NCI-H526 (cell line): Measurements from ENCODE around the gene HAAO.

Source experiments
- DNase-seq, 2 experiments: peaks; one replicate each; lab custom pipeline; 2025; lab: John Stamatoyannopoulos, UW

HAAO gene

DNA sequence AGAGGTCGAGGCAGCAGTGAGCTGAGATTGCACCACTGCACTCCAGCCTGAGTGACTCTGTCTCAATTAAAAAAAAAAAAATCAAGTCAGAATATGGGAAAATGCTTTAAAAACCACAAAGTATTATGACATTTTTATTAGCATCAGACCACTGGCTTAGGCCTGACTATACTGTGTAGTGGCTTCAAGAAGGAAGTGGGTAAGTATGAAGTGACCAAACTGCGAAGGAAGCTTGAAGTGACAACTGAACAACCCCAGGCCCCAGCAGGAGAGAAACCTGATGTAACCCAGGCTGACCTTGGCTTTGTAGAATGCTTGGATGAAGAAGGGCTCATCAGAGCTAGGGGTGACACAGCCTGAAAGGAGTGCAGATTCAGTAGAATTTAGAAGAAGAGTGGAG, 21.4 kb upstream of the HAAO start:
- DNase-seq = no peak

- peak in 1 of 2 experiments; percentile 10 for DNase-seq
Measured at GRCh38 chr2:42812899-42813479, 20.6 kb upstream of the HAAO start.

- peak in 1 of 2 experiments; percentile 46 for DNase-seq
Measured at GRCh38 chr2:42810971-42811811, 18.8 kb upstream of the HAAO start.

DNA sequence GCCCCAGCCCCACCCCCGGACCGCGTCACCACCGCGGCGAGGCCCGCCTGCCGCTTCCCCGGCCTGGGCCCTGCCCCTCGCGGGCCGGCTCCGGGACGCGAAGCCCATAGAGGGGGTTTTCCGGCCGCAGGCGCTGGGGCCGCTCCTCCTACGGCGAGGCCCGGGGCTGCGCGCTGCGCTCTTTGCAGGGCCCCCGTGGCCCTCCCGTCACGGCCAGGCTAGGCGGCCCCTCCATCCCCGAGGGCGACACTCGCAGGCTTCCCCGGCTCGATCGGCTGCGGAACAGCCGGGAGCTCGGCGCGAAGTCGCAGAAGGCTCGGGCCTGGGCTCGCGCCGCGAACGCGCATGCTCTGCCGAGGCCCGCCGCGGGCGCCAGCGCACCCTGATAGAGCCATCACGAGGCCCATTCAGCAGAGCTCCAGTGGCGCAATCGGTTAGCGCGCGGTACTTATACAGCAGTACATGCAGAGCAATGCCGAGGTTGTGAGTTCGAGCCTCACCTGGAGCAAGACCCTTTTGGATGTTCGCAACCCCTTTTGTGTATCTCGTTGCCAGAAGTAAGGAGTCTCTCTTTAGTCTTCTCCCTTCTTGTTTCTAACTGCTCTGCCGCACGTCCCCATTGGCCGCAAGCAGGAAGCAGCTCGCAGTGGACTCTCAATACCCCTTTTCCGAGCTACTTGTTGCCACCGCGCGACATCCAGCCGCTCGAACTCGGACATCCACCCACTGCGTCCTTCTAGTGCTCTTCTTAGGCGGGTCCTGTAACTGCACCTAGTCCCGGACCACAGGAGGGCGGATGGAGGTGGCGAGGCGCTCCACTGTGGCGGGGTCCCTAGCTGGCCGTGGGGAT, 18.0 kb upstream of the HAAO start:
- peak; percentile 89 to 94 for DNase-seq

DNA sequence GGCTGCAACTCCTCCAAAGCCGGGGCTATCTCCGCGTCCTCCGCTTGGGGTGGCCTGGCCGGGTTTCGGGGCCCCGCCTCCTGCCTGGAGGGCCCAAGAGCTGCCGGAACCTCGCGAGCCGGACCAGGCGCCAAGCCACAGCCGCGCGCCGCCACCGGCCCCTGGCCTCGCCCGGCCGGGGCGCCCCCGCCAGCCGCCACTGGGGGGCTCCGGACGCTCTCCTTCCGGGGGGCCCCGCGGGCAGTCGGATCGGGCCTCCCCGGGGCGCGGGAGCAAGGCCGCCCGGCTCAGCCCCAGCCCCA, 17.4 kb upstream of the HAAO start:
- peak in 1 of 2 experiments; percentile 89 for DNase-seq

GRCh38 chr2:42809131-42809818, 16.9 kb upstream of the HAAO start:
- DNase-seq = peak; percentile 11 to 45

DNA sequence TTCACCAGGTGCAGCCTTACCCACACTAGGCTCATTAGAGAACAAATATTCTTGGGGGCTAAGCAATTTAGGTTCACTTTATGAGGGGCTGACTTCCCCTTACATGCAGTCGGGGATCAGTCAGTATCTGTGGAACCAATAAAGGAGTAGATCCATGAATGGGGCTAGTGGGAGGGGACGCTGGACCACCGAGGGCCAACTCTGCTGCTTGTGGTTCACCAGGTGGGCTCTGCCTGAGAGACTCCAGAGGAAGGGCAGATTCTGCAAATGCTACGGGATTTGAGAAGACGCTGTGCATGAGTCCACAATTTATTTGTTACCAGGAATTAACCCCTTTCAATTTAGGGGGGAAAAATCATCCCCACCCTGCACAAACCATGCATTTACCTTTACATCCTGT, 15.9 kb upstream of the HAAO start:
- no peak for DNase-seq

- no peak for DNase-seq
Measured at GRCh38 chr2:42806786-42807185, 14.4 kb upstream of the HAAO start.

GRCh38 chr2:42804891-42805290, 12.5 kb upstream of the HAAO start:
- no peak for DNase-seq

DNA sequence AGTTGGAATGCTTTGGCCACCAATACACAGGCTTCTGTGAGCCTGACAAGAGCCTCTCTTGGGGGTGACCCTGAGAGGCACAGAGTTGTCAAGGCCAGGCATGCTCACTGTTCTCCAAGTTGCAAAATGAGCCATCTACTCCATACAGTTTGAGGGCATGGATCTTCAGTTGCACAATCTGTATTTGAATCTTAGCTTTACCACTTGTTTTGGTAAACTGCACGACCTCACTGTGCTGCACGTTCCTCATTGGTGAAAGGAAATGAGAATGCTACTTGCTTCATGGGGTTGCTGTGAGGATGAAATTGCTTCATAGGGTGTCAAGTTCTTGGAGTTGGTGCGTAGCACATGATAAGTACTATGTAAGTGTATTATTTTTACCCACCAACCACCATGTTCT, 12.0 kb upstream of the HAAO start:
- no peak for DNase-seq

- DNase-seq = no peak
Measured at GRCh38 chr2:42802150-42802549, 9.8 kb upstream of the HAAO start.

GRCh38 chr2:42801381-42801780, 9.0 kb upstream of the HAAO start:
- DNase-seq = no peak

DNA sequence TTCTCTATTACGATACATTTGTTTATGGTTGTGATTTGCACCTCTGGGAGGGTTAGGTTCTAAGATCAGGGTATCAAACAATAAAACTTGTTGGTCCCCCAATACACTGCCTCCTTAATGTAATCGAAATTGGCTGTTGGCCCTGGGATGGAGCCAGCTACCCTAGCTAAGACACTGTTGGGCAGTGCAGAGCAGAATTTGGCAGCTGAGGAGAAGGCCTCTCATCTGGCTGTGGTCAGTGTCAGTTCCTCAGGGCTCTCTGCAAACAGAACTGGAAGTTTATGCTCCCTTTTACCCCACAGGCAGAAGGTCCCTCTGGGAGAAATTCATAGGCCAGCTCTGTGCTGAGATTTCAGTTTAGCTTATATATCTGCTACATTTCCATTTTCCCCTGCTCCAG, 8.6 kb upstream of the HAAO start:
- DNase-seq = no peak

- DNase-seq = no peak
Measured at GRCh38 chr2:42800461-42800962, 8.1 kb upstream of the HAAO start.

- DNase-seq = no peak
Measured at GRCh38 chr2:42799881-42800280, 7.5 kb upstream of the HAAO start.

DNA sequence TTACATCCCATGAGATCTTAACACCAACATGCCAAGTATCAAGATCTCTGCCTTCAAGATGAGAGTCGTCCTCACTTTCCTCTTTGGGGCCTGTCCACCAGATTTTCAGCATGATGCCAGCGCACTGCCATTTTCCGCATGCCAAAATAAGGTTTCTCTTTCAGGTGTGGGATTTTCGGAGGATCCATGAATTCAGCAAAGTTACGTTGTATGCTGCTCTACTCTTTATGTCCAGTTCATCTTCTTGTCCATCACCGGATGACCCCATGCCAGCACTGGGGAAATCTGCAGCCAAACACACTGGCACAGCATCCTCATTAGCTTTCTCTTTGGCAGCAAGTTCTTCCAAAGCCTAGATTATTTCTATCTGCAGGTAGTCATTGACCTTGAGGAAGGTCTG, 4.9 kb upstream of the HAAO start:
- DNase-seq = no peak

- no peak for DNase-seq
Measured at GRCh38 chr2:42796427-42797248, 4.3 kb upstream of the HAAO start.

DNA sequence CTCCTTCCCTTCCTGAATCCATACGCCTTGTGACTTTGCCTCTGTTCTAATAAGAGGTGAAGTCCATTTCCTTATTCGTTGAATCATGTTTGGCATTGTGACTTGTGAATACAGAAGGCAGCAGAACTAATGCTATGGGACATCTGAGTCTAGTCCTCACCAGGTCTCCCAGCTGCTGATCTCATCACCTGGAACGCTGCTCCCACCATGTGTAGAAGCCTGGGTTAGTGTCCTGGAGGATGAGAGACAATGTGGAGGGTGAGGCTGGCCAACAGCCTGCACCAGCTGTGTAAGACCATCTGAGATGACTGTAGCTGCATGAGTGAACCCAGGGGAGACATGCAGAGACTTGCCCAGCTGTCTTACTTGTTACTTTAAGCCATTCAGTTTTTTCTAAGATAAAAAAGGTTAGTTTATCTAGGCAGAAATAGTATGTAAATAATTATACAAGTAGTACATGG, 3.5 kb upstream of the HAAO start:
- DNase-seq = peak in 1 of 2 experiments; percentile 19

DNA sequence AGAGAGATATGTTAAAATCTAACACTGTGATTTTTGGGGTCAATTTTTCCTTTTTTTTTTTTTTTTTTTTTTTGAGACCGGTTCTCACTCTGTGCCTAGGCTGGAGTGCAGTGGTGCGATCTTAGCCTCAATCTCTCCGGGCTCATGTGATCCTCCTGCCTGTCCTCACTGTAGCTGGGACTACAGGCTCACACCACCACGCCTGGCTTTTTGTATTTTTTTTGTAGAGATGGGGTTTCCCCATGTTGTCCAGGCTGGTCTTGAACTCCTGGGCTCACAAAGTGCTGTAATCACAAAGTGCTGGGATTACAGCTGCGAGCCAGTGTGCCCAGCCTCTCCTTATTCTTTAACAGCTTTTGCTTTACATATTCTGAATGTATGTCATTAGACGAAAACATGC, 2.9 kb upstream of the HAAO start:
- DNase-seq = no peak

- peak in 1 of 2 experiments; percentile 26 for DNase-seq
Measured at GRCh38 chr2:42794271-42795046, 2.1 kb upstream of the HAAO start.
